ENCODE measurements around the gene GRM1. TPM values are rescaled to one million over a fixed set of nuclear protein-coding genes. Genes with fewer than 3 reads are reported as not detected.

The GRM1 gene
- total RNA-seq, 1 donor from 2014 or later: under 0.01 TPM

- no peak overlapping the region for H3K4me3 ChIP-seq (ENCODE audit: low read depth, low read length)
- no peak for DNase-seq (ENCODE audit: low read depth)
- no peaks in the 10 kb centered on the region for H3K27me3 ChIP-seq (ENCODE audit: control insufficient read depth, insufficient read depth, low read length)
- H3K36me3 ChIP-seq (ENCODE audit: control insufficient read depth, insufficient read depth, low read length): no peaks in the 10 kb centered on the region
- TF ChIP-seq CTCF (IDR thresholded peaks at IDR 0.05; ENCODE audit: insufficient read depth, low read length, poor library complexity, severe bottlenecking): no peak
Observed at GRCh38 chr6:146287691-146288369, 259.0 kb downstream of the GRM1 start.

GRCh38 chr6:146289816-146290588 lies 261.1 kb downstream of the GRM1 start:
- TF ChIP-seq CTCF (IDR thresholded peaks at IDR 0.05; ENCODE audit: insufficient read depth, low read length, poor library complexity, severe bottlenecking): no peak
- no peaks in the 10 kb centered on the region for H3K27me3 ChIP-seq (ENCODE audit: control insufficient read depth, insufficient read depth, low read length)
- H3K4me3 ChIP-seq (ENCODE audit: low read depth, low read length): no peak overlapping the region
- H3K36me3 ChIP-seq (ENCODE audit: control insufficient read depth, insufficient read depth, low read length): no peaks in the 10 kb centered on the region
- DNase-seq (ENCODE audit: low read depth): peak; percentile 25

GRCh38 chr6:146290589-146290901 lies 261.7 kb downstream of the GRM1 start:
- no peaks in the 10 kb centered on the region for H3K27me3 ChIP-seq (ENCODE audit: control insufficient read depth, insufficient read depth, low read length)
- no peak for DNase-seq (ENCODE audit: low read depth)
- TF ChIP-seq CTCF (IDR thresholded peaks at IDR 0.05; ENCODE audit: insufficient read depth, low read length, poor library complexity, severe bottlenecking): no peak

GRCh38 chr6:146292506-146292905 lies 263.6 kb downstream of the GRM1 start:
- H3K36me3 ChIP-seq (ENCODE audit: control insufficient read depth, insufficient read depth, low read length): no peaks in the 10 kb centered on the region
- H3K4me3 ChIP-seq (ENCODE audit: low read depth, low read length): no peak overlapping the region
- DNase-seq (ENCODE audit: low read depth): no peak
- H3K27me3 ChIP-seq (ENCODE audit: control insufficient read depth, insufficient read depth, low read length): no peaks in the 10 kb centered on the region
- TF ChIP-seq CTCF (IDR thresholded peaks at IDR 0.05; ENCODE audit: insufficient read depth, low read length, poor library complexity, severe bottlenecking): no peak

More at GRCh38 chr6:146290589-146290901, 261.7 kb downstream of the GRM1 start:
- Histone ChIP-seq H3K36me3 (ENCODE audit: control insufficient read depth, insufficient read depth, low read length) (no peaks in the 10 kb centered on the region), H3K4me3 (ENCODE audit: low read depth, low read length) (no peak overlapping the region)

GRCh38 chr6:146295695-146296094 lies 266.8 kb downstream of the GRM1 start:
- TF ChIP-seq CTCF (IDR thresholded peaks at IDR 0.05; ENCODE audit: insufficient read depth, low read length, poor library complexity, severe bottlenecking): no peak
- H3K4me3 ChIP-seq (ENCODE audit: low read depth, low read length): no peak overlapping the region
- H3K36me3 ChIP-seq (ENCODE audit: control insufficient read depth, insufficient read depth, low read length): no peaks in the 10 kb centered on the region
- no peaks in the 10 kb centered on the region for H3K27me3 ChIP-seq (ENCODE audit: control insufficient read depth, insufficient read depth, low read length)
- DNase-seq (ENCODE audit: low read depth): no peak

Measured in kidney epithelial cell (primary cell).